NB4 (cell line): ENCODE data around the gene UBTD2.

Source experiments
- DNase-seq: peaks from one replicate; pipeline ENCODE4 v3.0.0; 2010; ENCODE audit warnings: low read depth
- H3K4me3 ChIP-seq: one replicate; pipeline ENCODE4 v1.5.1; 2011; ENCODE audit warnings: mild to moderate bottlenecking, low read depth, low read length, moderate library complexity
- CTCF ChIP-seq: IDR thresholded peaks from one replicate; pipeline ENCODE4 v1.5.1; 2012; ENCODE audit warnings: low read depth, low read length
- MAX ChIP-seq: IDR thresholded peaks from 2 replicates; pipeline ENCODE4 v1.6.1; 2011; ENCODE audit warnings: low read depth, low read length
- MYC ChIP-seq: IDR thresholded peaks from 2 replicates; pipeline ENCODE4 v1.6.1; 2011; ENCODE audit warnings: low read depth, low read length
- POLR2A ChIP-seq: IDR thresholded peaks from 2 replicates; pipeline ENCODE4 v1.6.1; 2011; ENCODE audit warnings: mild to moderate bottlenecking; ENCODE audit not compliant: insufficient read length; ENCODE audit errors: extremely low read depth

The UBTD2 gene

GRCh38 chr5:172276214-172276613 is 7.3 kb downstream of the UBTD2 start:
- no peak overlapping the region for H3K4me3 ChIP-seq
- DNase-seq: no peak
- TF ChIP-seq CTCF: no peak
- TF ChIP-seq MYC: no peak
- TF ChIP-seq POLR2A: no peak
- TF ChIP-seq MAX: no peak

GRCh38 chr5:172274951-172275753 is 8.4 kb downstream of the UBTD2 start:
- DNase-seq: no peak
- H3K4me3 ChIP-seq: no peak overlapping the region
- no peak for TF ChIP-seq CTCF
- TF ChIP-seq MAX: no peak
- TF ChIP-seq MYC: no peak
- TF ChIP-seq POLR2A: no peak

GRCh38 chr5:172267943-172268342 is 15.6 kb downstream of the UBTD2 start:
- no peak for TF ChIP-seq MAX
- no peak for TF ChIP-seq MYC
- no peak for TF ChIP-seq CTCF
- TF ChIP-seq POLR2A: no peak
- no peak for DNase-seq
- H3K4me3 ChIP-seq: no peak overlapping the region

GRCh38 chr5:172266676-172267092 is 16.9 kb downstream of the UBTD2 start:
- TF ChIP-seq MYC (no peak), MAX (no peak), CTCF (no peak), POLR2A (no peak)
- H3K4me3 ChIP-seq: no peak overlapping the region
- no peak for DNase-seq

GRCh38 chr5:172266071-172266675 is 17.4 kb downstream of the UBTD2 start:
- no peak for DNase-seq

More at GRCh38 chr5:172266071-172266675, 17.4 kb downstream of the UBTD2 start:
- H3K4me3 ChIP-seq: no peak overlapping the region
- no peak for TF ChIP-seq MYC
- TF ChIP-seq MAX: no peak
- TF ChIP-seq POLR2A: no peak
- no peak for TF ChIP-seq CTCF
